Cardiac fibroblast (primary cell): Measurements from ENCODE around the gene A2ML1.

ENCODE experiments used
- DNase-seq, 2 donors: peaks; one replicate each; pipeline versions ENCODE4 v3.0.0 to v3.0.0-alpha.2; 2010; ENCODE audit warnings: low read depth in 2 of 2
- H3K4me3 ChIP-seq, 2 donors: replicated peaks in 1 of 2; 1 replicate in 1 of 2; 2 replicates in 1 of 2; pipeline ENCODE4 v1.5.1; 2011; ENCODE audit warnings: low read depth in 2 of 2, low read length in 2 of 2, mild to moderate bottlenecking in 2 of 2, moderate library complexity in 1 of 2
- TF ChIP-seq, protein P1 (sequence below): IDR thresholded peaks from one replicate; pipeline ENCODE4 v1.5.1; 2011; ENCODE audit warnings: low read depth, mild to moderate bottlenecking, low read length, inconsistent platforms

The A2ML1 gene

DNA sequence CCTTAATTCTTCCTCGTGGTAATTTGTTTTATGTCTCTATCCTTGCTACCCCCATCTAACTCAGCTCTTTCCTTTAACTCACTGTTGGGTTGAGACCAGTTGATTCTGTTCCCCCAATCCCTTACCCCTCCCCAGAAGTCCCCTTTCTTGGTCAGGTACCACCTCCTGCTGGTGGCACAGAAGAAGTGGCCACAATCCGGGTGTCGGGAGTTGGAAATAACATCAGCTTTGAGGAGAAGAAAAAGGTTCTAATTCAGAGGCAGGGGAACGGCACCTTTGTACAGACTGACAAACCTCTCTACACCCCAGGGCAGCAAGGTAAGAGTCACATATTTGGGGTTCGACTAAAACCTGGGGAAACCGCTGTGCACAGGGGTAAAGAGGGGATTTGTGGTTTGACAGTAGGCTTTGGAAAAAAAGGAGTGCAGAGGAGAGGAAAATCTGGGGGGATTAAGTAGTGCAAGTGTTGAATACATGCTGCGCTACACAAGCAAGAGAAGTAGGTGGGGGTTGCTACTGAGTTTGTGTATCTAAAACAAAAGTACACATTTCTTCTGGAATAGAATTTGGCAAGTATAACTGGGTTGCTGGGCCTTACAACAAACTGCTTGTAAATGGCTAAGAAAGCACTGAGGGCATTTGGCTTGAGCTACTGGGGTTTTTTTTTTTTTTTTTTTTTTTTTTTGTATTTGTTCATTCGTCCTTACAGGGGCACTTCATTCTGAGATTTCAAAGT lies 1.3 kb downstream of the A2ML1 start:
- TF ChIP-seq, protein P1, sequence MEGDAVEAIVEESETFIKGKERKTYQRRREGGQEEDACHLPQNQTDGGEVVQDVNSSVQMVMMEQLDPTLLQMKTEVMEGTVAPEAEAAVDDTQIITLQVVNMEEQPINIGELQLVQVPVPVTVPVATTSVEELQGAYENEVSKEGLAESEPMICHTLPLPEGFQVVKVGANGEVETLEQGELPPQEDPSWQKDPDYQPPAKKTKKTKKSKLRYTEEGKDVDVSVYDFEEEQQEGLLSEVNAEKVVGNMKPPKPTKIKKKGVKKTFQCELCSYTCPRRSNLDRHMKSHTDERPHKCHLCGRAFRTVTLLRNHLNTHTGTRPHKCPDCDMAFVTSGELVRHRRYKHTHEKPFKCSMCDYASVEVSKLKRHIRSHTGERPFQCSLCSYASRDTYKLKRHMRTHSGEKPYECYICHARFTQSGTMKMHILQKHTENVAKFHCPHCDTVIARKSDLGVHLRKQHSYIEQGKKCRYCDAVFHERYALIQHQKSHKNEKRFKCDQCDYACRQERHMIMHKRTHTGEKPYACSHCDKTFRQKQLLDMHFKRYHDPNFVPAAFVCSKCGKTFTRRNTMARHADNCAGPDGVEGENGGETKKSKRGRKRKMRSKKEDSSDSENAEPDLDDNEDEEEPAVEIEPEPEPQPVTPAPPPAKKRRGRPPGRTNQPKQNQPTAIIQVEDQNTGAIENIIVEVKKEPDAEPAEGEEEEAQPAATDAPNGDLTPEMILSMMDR = peak; percentile 59
- DNase-seq = peak; percentile 31 to 52
- H3K4me3 ChIP-seq = no peak overlapping the region

DNA sequence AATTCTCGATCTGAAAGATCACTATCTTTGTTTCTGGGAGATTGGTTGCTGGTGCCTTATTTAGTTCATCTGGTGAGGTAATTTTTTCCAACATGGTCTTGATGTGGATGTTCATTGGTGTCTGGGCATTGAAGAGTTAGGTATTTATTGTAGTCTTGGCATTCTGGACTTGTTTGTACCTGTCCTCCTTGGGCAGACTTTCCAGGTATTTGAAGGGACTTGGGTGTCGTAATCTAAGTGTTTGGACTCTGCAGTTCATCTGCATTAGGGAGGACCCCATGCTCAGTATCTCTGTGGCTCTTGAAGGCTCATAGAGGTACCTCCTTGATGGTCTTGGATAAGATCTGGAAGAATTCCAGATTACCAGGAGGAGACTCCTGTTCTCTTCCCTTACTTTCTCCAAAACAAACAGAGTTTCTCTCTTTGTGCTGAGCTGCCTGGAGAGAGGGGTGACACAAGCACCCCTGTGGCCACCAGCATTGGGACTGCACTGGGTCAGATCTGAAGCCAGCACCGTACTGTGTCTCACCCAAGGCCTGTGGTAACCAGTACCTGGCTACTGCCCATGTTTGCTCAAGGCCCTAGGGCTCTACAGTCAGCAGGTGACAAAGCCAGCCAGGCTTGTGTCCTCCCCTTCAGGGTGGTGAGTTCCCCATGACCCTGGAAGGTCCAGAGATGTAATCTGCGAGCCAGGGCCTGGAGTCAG lies 5.3 kb downstream of the A2ML1 start:
- no peak for DNase-seq
- TF ChIP-seq, protein P1 = no peak
- no peak overlapping the region for H3K4me3 ChIP-seq

DNA sequence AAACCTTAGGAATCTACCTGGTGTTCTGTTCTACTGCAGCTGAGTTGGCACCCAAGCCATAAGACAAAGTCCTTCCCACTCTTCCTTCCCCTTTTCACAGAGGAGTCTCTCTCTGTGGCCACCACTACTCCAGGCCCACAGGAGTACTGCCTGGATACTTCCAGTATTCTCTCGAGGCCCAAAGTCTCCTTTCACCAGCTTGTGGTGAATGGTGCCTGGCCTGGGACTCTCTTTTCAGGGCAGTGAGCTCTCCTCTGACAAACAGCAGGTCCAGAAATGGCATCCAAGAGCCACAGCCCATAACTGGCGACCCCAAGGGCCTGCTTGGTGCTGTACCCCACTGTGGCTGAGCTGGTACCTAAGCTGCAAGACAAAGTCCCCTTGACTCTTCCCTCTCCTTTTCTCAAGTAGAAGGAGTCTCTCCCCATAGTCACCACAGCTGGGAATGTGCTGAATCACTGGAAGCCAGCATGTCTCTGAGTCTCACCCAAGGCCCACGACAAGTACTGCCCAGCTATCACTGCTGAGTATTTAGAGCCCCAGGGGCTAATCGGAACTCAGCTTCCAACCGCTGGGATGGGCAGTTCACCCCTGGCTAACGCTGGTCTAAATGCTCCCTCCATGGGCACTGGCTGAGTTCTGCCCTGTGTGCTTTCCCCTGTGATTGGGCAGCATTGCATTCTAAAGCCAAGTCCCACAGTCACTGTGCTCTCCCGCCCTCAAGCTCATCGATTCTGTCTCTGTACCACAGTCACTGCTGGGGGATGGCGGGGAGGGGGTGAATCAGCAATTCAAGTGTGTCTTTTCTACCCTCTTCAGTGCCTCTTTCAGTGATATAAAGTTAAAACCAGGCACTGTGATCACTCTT lies 6.1 kb downstream of the A2ML1 start:
- no peak for DNase-seq
- TF ChIP-seq, protein P1 = no peak
- H3K4me3 ChIP-seq = no peak overlapping the region

GRCh38 chr12:8829125-8829518 lies 6.7 kb downstream of the A2ML1 start:
- DNase-seq = no peak
- no peak overlapping the region for H3K4me3 ChIP-seq
- TF ChIP-seq, protein P1 = no peak

GRCh38 chr12:8829621-8830020 lies 7.2 kb downstream of the A2ML1 start:
- H3K4me3 ChIP-seq = no peak overlapping the region
- TF ChIP-seq, protein P1 = no peak
- no peak for DNase-seq

DNA sequence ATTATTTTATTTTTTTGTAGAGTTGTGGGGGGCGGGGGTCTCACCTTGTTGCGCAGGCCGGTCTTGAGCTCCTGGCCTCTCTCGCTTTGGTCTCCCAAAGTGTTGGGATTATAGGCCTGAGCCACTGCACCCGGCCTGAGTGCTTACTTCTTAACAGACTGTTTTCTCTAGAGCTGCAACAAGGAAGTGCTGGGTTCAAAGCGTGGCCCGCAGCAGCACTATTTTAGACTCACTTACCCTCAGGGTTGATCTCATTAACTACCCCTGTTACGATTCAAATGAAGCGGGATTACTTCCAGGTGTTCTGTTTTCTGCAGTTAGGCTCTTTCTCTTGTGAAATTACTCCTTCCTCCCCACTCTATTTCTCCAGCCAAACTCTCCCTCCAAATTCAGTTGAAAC lies 8.7 kb downstream of the A2ML1 start:
- no peak overlapping the region for H3K4me3 ChIP-seq
- TF ChIP-seq, protein P1 = no peak
- DNase-seq = no peak
